Astrocyte (in vitro differentiated cells and primary cell): Measurements from ENCODE around the gene IPO4. TPM values are rescaled to one million over a fixed set of nuclear protein-coding genes. Genes with fewer than 3 reads are reported as not detected.

Source experiments
- DNase-seq: peaks from one replicate; pipeline ENCODE4 v3.0.0-alpha.2; 2010; ENCODE audit warnings: low read depth
- FAIRE-seq: peaks from 2 replicates; lab custom pipeline; 2011; peaks lifted over from hg19 to GRCh38; lab: Jason Lieb, UNC
- H2AFZ ChIP-seq: 2 replicates; pipeline ENCODE4 v1.6.0; 2012; ENCODE audit warnings: low read depth, low read length, inconsistent platforms
- H3K27ac ChIP-seq: 2 replicates; pipeline ENCODE4 v1.5.1; 2011; ENCODE audit warnings: low read depth, low read length, inconsistent platforms
- H3K27me3 ChIP-seq: 2 replicates; pipeline ENCODE4 v1.6.0; 2011; ENCODE audit warnings: low read length, inconsistent platforms; ENCODE audit not compliant: insufficient read depth
- H3K36me3 ChIP-seq: 2 replicates; pipeline ENCODE4 v1.5.1; 2011; ENCODE audit warnings: low read length, inconsistent platforms; ENCODE audit not compliant: insufficient read depth
- H3K4me1 ChIP-seq: 2 replicates; pipeline ENCODE4 v1.5.1; 2011; ENCODE audit warnings: low read length, inconsistent platforms; ENCODE audit not compliant: insufficient read depth
- H3K4me2 ChIP-seq: 2 replicates; pipeline ENCODE4 v1.6.0; 2012; ENCODE audit warnings: low read length, inconsistent platforms
- H3K4me3 ChIP-seq: 2 replicates; pipeline ENCODE4 v1.5.1; 2011; ENCODE audit warnings: low read depth, mild to moderate bottlenecking, low read length, inconsistent platforms; ENCODE audit not compliant: insufficient read depth
- H3K79me2 ChIP-seq: 2 replicates; pipeline ENCODE4 v1.6.0; 2012; ENCODE audit warnings: mild to moderate bottlenecking, low read length, inconsistent platforms; ENCODE audit not compliant: insufficient read depth
- H3K9ac ChIP-seq: 2 replicates; pipeline ENCODE4 v1.6.0; 2012; ENCODE audit warnings: mild to moderate bottlenecking, low read length, inconsistent platforms
- H3K9me3 ChIP-seq: 2 replicates; pipeline ENCODE4 v1.5.1; 2012; ENCODE audit warnings: low read depth, mild to moderate bottlenecking, low read length, inconsistent platforms; ENCODE audit not compliant: insufficient read depth
- H4K20me1 ChIP-seq: 2 replicates; pipeline ENCODE4 v1.6.0; 2012; ENCODE audit warnings: low read length, inconsistent platforms; ENCODE audit not compliant: insufficient read depth
- H3K27ac Mint-ChIP-seq: one replicate; pipeline ENCODE4 v1.8.0; 2021; ENCODE audit warnings: mild to moderate bottlenecking, mixed read lengths; ENCODE audit not compliant: unreplicated experiment
- H3K27me3 Mint-ChIP-seq: one replicate; pipeline ENCODE4 v1.8.0; 2021; ENCODE audit warnings: low read depth, mixed read lengths; ENCODE audit not compliant: unreplicated experiment
- H3K36me3 Mint-ChIP-seq: one replicate; pipeline ENCODE4 v1.8.0; 2021; ENCODE audit warnings: low read depth, mixed read lengths; ENCODE audit not compliant: unreplicated experiment
- H3K4me1 Mint-ChIP-seq: one replicate; pipeline ENCODE4 v1.8.0; 2021; ENCODE audit warnings: low read depth, mixed read lengths; ENCODE audit not compliant: unreplicated experiment
- H3K4me3 Mint-ChIP-seq: one replicate; pipeline ENCODE4 v1.8.0; 2021; ENCODE audit warnings: mild to moderate bottlenecking, moderate library complexity, mixed read lengths; ENCODE audit not compliant: unreplicated experiment
- H3K9me3 Mint-ChIP-seq: one replicate; pipeline ENCODE4 v1.8.0; 2021; ENCODE audit warnings: mild to moderate bottlenecking, mixed read lengths; ENCODE audit not compliant: unreplicated experiment
- EZH2 ChIP-seq: IDR thresholded peaks from 2 replicates; pipeline ENCODE4 v1.6.1; 2012; ENCODE audit warnings: mild to moderate bottlenecking, low read length, inconsistent platforms; ENCODE audit not compliant: insufficient read depth
- total RNA-seq: library from RNA; stranded (reverse); gene quantifications from 2 replicates; pipeline ENCODE4 v1.2.1, GENCODE V29; 2021
- TF ChIP-seq, protein P1 (sequence below): IDR thresholded peaks from 2 replicates; pipeline ENCODE4 v1.5.1; 2011; ENCODE audit warnings: low read depth, mild to moderate bottlenecking, inconsistent platforms, low read length, moderate library complexity; ENCODE audit not compliant: insufficient read depth

Gene IPO4
- total RNA-seq, 1 donor from 2014 or later, result 46.1 TPM

DNA sequence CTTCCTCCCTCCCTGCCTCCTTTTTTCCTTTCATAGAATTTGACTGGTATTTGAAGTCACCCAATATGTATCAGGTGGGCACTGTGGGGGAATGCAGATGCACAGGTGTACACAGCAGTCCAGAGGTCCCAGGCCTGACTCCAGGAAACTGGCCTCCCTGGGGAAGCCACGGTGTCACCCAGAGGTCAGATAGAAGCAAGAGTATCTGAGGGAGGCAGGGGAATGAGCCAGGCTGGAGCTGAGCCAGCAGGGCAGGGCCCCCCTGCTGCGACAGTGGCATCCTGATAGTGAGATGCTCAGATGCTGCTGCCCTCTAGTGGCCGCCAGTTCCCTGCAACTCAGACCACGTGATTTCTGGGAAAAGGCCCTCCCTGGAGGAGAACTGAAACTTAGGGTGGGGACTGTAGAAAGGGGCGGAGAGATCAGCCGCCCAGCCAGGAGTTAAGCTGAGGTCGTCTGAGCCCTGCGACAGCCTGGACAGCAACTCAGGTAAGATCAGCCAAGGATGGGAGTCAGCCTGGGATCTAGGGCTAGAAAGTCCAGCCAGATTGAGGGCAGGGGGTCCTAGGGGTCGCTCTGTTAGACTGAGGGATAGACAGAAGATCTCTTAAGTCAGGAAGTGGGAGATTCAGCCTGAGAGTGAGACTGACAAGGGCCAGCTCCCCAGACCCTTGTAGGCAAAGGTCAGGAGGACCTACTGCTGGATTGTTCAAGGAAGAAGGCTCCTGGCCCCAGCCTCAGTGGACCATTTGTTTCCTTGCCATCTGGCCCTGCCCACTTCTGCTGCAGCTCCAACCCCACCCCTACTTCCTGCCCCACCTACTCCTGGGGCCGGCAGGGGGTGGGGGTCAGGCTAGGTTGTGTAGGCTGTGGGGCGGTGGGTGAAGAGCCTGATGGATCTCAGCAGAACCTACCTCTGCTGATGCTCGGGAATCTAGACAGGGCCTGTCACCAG lies 27.5 kb downstream of the IPO4 start, which contains the start of gene IRF9:
Gene IRF9, plus strand, starts transcription at position 416 of the 955 bp plus-strand sequence. CDS start 880 bp downstream, outside the sequence.
- H3K27me3 ChIP-seq, result no peaks in the 10 kb centered on the region
- Mint-ChIP-seq H3K4me3 (peak within 1 kb of the TSS; percentile 93), H3K9me3 (no peaks in the 10 kb centered on the region), H3K27ac (peak within 1 kb of the TSS; percentile 99), H3K36me3 (peaks cover 42% of the 10 kb centered on the region), H3K4me1 (peaks cover 20% of the 10 kb centered on the region), H3K27me3 (no peaks in the 10 kb centered on the region)
- H3K9ac ChIP-seq, result peak within 1 kb of the TSS; percentile 90
- DNase-seq, result peak; percentile 78
- peaks cover 30% of the 10 kb centered on the region for H4K20me1 ChIP-seq
- FAIRE-seq, result no peak
- H3K79me2 ChIP-seq, result peaks cover 12% of the 10 kb centered on the region
- peaks cover 33% of the 10 kb centered on the region for H3K36me3 ChIP-seq
- TF ChIP-seq, protein P1, sequence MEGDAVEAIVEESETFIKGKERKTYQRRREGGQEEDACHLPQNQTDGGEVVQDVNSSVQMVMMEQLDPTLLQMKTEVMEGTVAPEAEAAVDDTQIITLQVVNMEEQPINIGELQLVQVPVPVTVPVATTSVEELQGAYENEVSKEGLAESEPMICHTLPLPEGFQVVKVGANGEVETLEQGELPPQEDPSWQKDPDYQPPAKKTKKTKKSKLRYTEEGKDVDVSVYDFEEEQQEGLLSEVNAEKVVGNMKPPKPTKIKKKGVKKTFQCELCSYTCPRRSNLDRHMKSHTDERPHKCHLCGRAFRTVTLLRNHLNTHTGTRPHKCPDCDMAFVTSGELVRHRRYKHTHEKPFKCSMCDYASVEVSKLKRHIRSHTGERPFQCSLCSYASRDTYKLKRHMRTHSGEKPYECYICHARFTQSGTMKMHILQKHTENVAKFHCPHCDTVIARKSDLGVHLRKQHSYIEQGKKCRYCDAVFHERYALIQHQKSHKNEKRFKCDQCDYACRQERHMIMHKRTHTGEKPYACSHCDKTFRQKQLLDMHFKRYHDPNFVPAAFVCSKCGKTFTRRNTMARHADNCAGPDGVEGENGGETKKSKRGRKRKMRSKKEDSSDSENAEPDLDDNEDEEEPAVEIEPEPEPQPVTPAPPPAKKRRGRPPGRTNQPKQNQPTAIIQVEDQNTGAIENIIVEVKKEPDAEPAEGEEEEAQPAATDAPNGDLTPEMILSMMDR, result peak; percentile 96
- no peak for TF ChIP-seq EZH2
- H3K4me1 ChIP-seq, result peaks cover 12% of the 10 kb centered on the region
- H3K27ac ChIP-seq, result peak within 1 kb of the TSS; percentile 86
- H3K9me3 ChIP-seq, result no peaks in the 10 kb centered on the region
- peak within 1 kb of the TSS; percentile 62 for H2AFZ ChIP-seq
- peak within 1 kb of the TSS; percentile 74 for H3K4me3 ChIP-seq
- peak within 1 kb of the TSS; percentile 94 for H3K4me2 ChIP-seq

DNA sequence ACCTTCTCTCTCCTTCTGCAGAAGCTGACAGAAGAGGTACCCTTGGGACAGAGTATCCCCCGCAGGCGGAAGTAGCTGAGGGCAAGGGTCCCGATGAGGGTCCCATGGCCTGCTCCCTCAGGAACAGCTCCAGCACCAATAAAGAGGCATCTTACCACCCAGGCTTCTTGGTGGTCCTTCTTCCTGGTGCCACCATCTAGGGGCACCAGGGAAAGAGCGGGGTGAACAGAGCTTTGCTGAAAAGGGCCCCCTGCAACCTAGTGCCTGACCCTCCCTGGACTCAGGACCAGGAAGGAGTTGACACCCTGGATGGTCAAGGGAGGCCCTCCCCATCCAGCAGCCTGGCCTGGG lies 28.1 kb downstream of the IPO4 start:
- Mint-ChIP-seq H3K4me3 (no peak overlapping the region), H3K4me1 (peaks cover 20% of the 10 kb centered on the region), H3K36me3 (peaks cover 43% of the 10 kb centered on the region), H3K27ac (peak overlapping the region; percentile 99), H3K9me3 (no peaks in the 10 kb centered on the region), H3K27me3 (no peaks in the 10 kb centered on the region)
- H3K4me3 ChIP-seq, result no peak overlapping the region
- H3K9ac ChIP-seq, result no peak overlapping the region
- peaks cover 12% of the 10 kb centered on the region for H3K4me1 ChIP-seq
- H3K9me3 ChIP-seq, result no peaks in the 10 kb centered on the region
- H3K4me2 ChIP-seq, result peak overlapping the region; percentile 94
- peaks cover 26% of the 10 kb centered on the region for H4K20me1 ChIP-seq
- peaks cover 12% of the 10 kb centered on the region for H3K79me2 ChIP-seq
- no peaks in the 10 kb centered on the region for H3K27me3 ChIP-seq
- no peak for DNase-seq
- H3K27ac ChIP-seq, result peak overlapping the region; percentile 23
- peaks cover 36% of the 10 kb centered on the region for H3K36me3 ChIP-seq
- FAIRE-seq, result no peak
- TF ChIP-seq, protein P1, result no peak
- no peak for TF ChIP-seq EZH2
- no peak overlapping the region for H2AFZ ChIP-seq
